ENCODE data around the gene EVA1C. TPM values are rescaled to one million over a fixed set of nuclear protein-coding genes. Genes with fewer than 3 reads are reported as not detected.

The EVA1C gene
- polyA plus RNA-seq, 1 of the 3 experiments (the other 2 are of a cell fraction) = 10.1 TPM

DNA sequence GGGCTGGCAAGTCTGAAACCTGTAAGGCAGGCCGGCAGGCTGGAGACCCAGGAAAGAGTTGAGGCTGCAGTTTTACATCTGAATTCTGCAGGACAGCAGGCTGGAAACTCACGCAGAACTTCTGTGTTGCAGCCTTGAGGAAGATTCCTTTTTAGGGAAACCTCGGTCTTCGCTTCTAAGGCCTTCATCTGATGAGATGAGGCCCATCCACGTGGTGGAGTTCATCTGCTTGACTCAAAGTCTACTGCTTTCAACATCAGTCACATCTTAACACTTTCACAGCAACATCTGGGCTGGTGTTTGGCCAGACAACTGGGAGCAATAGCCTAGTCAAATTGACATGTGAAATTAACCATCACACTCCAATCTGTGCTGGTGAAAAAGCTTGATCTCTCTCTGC lies 57.1 kb downstream of the EVA1C start:
- TF ChIP-seq POLR2AphosphoS5 (IDR thresholded peaks at IDR 0.05; ENCODE audit: low read depth, low read length) (no peak), ELF1 (IDR thresholded peaks at IDR 0.05) (no peak), NRF1 (IDR thresholded peaks at IDR 0.05; ENCODE audit: low read depth, low read length) (no peak), RXRA (IDR thresholded peaks at IDR 0.05; ENCODE audit: borderline replicate concordance, low read depth) (no peak), TEAD4 (IDR thresholded peaks at IDR 0.05; ENCODE audit: borderline replicate concordance, insufficient read depth) (no peak), EP300 (IDR thresholded peaks at IDR 0.05; ENCODE audit: borderline replicate concordance in 1 of 2, low read depth in 1 of 2, low read length in 1 of 2) (no peak), GATA2 (CRISPR knock-in tag; IDR thresholded peaks at IDR 0.05) (no peak)
- TF ChIP-seq, protein P1, sequence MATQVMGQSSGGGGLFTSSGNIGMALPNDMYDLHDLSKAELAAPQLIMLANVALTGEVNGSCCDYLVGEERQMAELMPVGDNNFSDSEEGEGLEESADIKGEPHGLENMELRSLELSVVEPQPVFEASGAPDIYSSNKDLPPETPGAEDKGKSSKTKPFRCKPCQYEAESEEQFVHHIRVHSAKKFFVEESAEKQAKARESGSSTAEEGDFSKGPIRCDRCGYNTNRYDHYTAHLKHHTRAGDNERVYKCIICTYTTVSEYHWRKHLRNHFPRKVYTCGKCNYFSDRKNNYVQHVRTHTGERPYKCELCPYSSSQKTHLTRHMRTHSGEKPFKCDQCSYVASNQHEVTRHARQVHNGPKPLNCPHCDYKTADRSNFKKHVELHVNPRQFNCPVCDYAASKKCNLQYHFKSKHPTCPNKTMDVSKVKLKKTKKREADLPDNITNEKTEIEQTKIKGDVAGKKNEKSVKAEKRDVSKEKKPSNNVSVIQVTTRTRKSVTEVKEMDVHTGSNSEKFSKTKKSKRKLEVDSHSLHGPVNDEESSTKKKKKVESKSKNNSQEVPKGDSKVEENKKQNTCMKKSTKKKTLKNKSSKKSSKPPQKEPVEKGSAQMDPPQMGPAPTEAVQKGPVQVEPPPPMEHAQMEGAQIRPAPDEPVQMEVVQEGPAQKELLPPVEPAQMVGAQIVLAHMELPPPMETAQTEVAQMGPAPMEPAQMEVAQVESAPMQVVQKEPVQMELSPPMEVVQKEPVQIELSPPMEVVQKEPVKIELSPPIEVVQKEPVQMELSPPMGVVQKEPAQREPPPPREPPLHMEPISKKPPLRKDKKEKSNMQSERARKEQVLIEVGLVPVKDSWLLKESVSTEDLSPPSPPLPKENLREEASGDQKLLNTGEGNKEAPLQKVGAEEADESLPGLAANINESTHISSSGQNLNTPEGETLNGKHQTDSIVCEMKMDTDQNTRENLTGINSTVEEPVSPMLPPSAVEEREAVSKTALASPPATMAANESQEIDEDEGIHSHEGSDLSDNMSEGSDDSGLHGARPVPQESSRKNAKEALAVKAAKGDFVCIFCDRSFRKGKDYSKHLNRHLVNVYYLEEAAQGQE (IDR thresholded peaks at IDR 0.05; ENCODE audit: low read depth, low read length) = no peak
- TF ChIP-seq, protein P2, sequence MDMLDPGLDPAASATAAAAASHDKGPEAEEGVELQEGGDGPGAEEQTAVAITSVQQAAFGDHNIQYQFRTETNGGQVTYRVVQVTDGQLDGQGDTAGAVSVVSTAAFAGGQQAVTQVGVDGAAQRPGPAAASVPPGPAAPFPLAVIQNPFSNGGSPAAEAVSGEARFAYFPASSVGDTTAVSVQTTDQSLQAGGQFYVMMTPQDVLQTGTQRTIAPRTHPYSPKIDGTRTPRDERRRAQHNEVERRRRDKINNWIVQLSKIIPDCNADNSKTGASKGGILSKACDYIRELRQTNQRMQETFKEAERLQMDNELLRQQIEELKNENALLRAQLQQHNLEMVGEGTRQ (IDR thresholded peaks at IDR 0.05; ENCODE audit: borderline replicate concordance, low read depth, low read length) = no peak
- no peak for DNase-seq
- Histone ChIP-seq H4K20me1 (ENCODE audit: insufficient read depth) (no peaks in the 10 kb centered on the region), H3K36me3 (replicated peaks in 1 of 2; ENCODE audit: control insufficient read depth in 1 of 2, insufficient read depth in 2 of 2, low read length in 1 of 2) (peaks cover 0 to 5% of the 10 kb centered on the region in 2 experiments), H3K27ac (ENCODE audit: low read depth in 2 of 2, low read length in 1 of 2) (no peak overlapping the region), H3K9me2 (no peaks in the 10 kb centered on the region), H3K4me2 (no peak overlapping the region), H3K79me2 (ENCODE audit: insufficient read depth) (peaks cover 7% of the 10 kb centered on the region; the same call in 1 of the 2 replicates), H3K27me3 (ENCODE audit: insufficient read depth) (no peaks in the 10 kb centered on the region), H3K9ac (no peak overlapping the region), H3K4me3 (ENCODE audit: low read depth in 2 of 2, low read length in 1 of 2) (no peak overlapping the region), H3K4me1 (ENCODE audit: control insufficient read depth in 1 of 2, insufficient read depth in 2 of 2, low read depth in 1 of 2, low read length in 1 of 2) (peaks cover 8 to 10% of the 10 kb centered on the region in 2 experiments; a peak in 3 of 4 replicates), H3K9me3 (no peaks in the 10 kb centered on the region), H2AFZ (ENCODE audit: low read depth) (no peak overlapping the region), H3F3A (replicated peaks; ENCODE audit: insufficient read depth) (peaks cover 7% of the 10 kb centered on the region)
- WGBS (ENCODE audit: low lambda C conversion rate) = 93% methylated on average over 5 of the region's 5 CpGs
- CTCF ChIA-PET = no interaction called here
- POLR2A ChIA-PET = interaction anchor here (0.9 kb wide), 1 partner anchor 764 kb away, joined by 3 read pairs; no protein-coding TSS in a partner anchor

DNA sequence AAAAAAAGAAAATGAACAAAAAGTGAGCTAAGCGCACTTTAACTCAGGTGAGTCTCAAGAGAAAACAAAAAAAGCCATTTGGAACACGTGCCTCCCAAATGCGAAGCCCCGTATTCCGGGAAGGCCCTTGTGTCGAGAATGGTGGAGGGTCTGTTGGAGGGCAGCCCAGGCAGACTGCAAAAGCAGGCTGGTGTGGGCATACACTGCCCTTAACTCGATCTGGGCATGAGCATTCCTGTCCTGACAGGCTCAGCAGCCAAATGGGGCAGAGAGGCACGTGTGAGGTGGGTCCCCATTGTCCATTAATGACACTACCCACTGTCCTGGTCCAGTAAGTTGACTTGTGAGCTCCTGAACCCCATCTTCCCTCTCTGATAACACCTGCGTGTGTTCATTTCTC lies 57.7 kb downstream of the EVA1C start:
- POLR2A ChIA-PET = interaction anchor here (0.9 kb wide), 1 partner anchor 763 kb away, joined by 3 read pairs; no protein-coding TSS in a partner anchor
- Histone ChIP-seq H3K9ac (no peak overlapping the region), H4K20me1 (ENCODE audit: insufficient read depth) (no peaks in the 10 kb centered on the region), H3K79me2 (ENCODE audit: insufficient read depth) (peaks cover 7% of the 10 kb centered on the region; the same call in 1 of the 2 replicates), H3K27ac (ENCODE audit: low read depth in 2 of 2, low read length in 1 of 2) (no peak overlapping the region), H3K9me3 (no peaks in the 10 kb centered on the region), H3K36me3 (replicated peaks in 1 of 2; ENCODE audit: control insufficient read depth in 1 of 2, insufficient read depth in 2 of 2, low read length in 1 of 2) (peaks cover 0 to 5% of the 10 kb centered on the region in 2 experiments), H3K27me3 (ENCODE audit: insufficient read depth) (no peaks in the 10 kb centered on the region), H3F3A (replicated peaks; ENCODE audit: insufficient read depth) (peaks cover 2% of the 10 kb centered on the region), H3K9me2 (no peaks in the 10 kb centered on the region), H3K4me3 (ENCODE audit: low read depth in 2 of 2, low read length in 1 of 2) (no peak overlapping the region), H2AFZ (ENCODE audit: low read depth) (no peak overlapping the region), H3K4me2 (no peak overlapping the region), H3K4me1 (ENCODE audit: control insufficient read depth in 1 of 2, insufficient read depth in 2 of 2, low read depth in 1 of 2, low read length in 1 of 2) (peaks cover 8 to 15% of the 10 kb centered on the region in 2 experiments; a peak in 2 of 4 replicates)
- no peak for DNase-seq
- WGBS (ENCODE audit: low lambda C conversion rate) = 82% methylated on average over 9 of the region's 9 CpGs
- CTCF ChIA-PET = interaction anchor here (1.1 kb wide), 1 partner anchor 13 kb away, joined by 3 read pairs; no protein-coding TSS in a partner anchor
- TF ChIP-seq JUND (IDR thresholded peaks at IDR 0.05) (no peak), FOXJ3 (CRISPR knock-in tag; IDR thresholded peaks at IDR 0.05) (no peak), EP300 (IDR thresholded peaks at IDR 0.05; ENCODE audit: borderline replicate concordance in 1 of 2, low read depth in 1 of 2, low read length in 1 of 2) (no peak), RXRA (IDR thresholded peaks at IDR 0.05; ENCODE audit: borderline replicate concordance, low read depth) (no peak), POLR2AphosphoS5 (IDR thresholded peaks at IDR 0.05; ENCODE audit: low read depth, low read length) (no peak), SMC3 (IDR thresholded peaks at IDR 0.05; ENCODE audit: low read depth, low read length) (no peak), NRF1 (IDR thresholded peaks at IDR 0.05; ENCODE audit: low read depth, low read length) (no peak), EZH2phosphoT487 (IDR thresholded peaks at IDR 0.05; ENCODE audit: borderline replicate concordance, low read depth) (no peak), FOXM1 (IDR thresholded peaks at IDR 0.05; ENCODE audit: low read depth) (no peak), CHD2 (IDR thresholded peaks at IDR 0.05; ENCODE audit: low read length, partially characterized antibody) (no peak)
- TF ChIP-seq, protein P3, sequence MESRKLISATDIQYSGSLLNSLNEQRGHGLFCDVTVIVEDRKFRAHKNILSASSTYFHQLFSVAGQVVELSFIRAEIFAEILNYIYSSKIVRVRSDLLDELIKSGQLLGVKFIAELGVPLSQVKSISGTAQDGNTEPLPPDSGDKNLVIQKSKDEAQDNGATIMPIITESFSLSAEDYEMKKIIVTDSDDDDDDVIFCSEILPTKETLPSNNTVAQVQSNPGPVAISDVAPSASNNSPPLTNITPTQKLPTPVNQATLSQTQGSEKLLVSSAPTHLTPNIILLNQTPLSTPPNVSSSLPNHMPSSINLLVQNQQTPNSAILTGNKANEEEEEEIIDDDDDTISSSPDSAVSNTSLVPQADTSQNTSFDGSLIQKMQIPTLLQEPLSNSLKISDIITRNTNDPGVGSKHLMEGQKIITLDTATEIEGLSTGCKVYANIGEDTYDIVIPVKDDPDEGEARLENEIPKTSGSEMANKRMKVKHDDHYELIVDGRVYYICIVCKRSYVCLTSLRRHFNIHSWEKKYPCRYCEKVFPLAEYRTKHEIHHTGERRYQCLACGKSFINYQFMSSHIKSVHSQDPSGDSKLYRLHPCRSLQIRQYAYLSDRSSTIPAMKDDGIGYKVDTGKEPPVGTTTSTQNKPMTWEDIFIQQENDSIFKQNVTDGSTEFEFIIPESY (IDR thresholded peaks at IDR 0.05; ENCODE audit: borderline replicate concordance, low read depth) = no peak
- TF ChIP-seq, protein P4, sequence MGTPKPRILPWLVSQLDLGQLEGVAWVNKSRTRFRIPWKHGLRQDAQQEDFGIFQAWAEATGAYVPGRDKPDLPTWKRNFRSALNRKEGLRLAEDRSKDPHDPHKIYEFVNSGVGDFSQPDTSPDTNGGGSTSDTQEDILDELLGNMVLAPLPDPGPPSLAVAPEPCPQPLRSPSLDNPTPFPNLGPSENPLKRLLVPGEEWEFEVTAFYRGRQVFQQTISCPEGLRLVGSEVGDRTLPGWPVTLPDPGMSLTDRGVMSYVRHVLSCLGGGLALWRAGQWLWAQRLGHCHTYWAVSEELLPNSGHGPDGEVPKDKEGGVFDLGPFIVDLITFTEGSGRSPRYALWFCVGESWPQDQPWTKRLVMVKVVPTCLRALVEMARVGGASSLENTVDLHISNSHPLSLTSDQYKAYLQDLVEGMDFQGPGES (IDR thresholded peaks at IDR 0.05; ENCODE audit: low read depth, low read length) = no peak
- TF ChIP-seq, protein P5, sequence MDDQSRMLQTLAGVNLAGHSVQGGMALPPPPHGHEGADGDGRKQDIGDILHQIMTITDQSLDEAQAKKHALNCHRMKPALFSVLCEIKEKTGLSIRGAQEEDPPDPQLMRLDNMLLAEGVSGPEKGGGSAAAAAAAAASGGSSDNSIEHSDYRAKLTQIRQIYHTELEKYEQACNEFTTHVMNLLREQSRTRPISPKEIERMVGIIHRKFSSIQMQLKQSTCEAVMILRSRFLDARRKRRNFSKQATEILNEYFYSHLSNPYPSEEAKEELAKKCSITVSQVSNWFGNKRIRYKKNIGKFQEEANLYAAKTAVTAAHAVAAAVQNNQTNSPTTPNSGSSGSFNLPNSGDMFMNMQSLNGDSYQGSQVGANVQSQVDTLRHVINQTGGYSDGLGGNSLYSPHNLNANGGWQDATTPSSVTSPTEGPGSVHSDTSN (IDR thresholded peaks at IDR 0.05) = no peak
